B cell (primary cell): Measurements from ENCODE around the gene CREM. TPM values are rescaled to one million over a fixed set of nuclear protein-coding genes. Genes with fewer than 3 reads are reported as not detected.
A peak's percentile ranks its signal among the peaks of the same experiment; 100 is the strongest.

Experiments used
- ATAC-seq: fragments of 200-7000 bp; cut with Tn5 transposase; one replicate; pipeline ENCODE4 v1.10.0; 2021; ENCODE audit warnings: low read depth, mild to moderate bottlenecking, moderate number of reproducible peaks, moderate library complexity
- CTCF ChIA-PET: fragments of 350-600 bp; sonication (Branson Sonifier 250); formaldehyde crosslinking; loops from one replicate; lab custom pipeline; 2021; ENCODE audit warnings: antibody characterized with exemption, inconsistent platforms; lab: Charles Lee
- POLR2A ChIA-PET: fragments of 350-600 bp; sonication (Branson Sonifier 250); formaldehyde crosslinking; loops from one replicate; lab custom pipeline; 2021; ENCODE audit warnings: antibody characterized with exemption; lab: Charles Lee
- DNase-seq: peaks from one replicate; pipeline ENCODE4 v3.0.0; 2013
- H2AFZ ChIP-seq: 2 replicates; pipeline ENCODE4 v1.6.1; 2012; ENCODE audit warnings: mild to moderate bottlenecking, low read depth, low read length; ENCODE audit not compliant: insufficient read depth, poor library complexity, severe bottlenecking
- H3K27ac ChIP-seq, 2 donors: 1 replicate in 1 of 2; 2 replicates in 1 of 2; pipeline ENCODE4 v1.5.1; 2012 to 2013; ENCODE audit warnings: low read length in 2 of 2, mild to moderate bottlenecking in 2 of 2, moderate library complexity in 1 of 2
- H3K27me3 ChIP-seq, 4 experiments: fragments of 200-600 bp in 1 of 4; sonication (generic) in 1 of 4; replicated peaks in 1 of 4; 1 replicate in 2 of 4; 2 replicates in 2 of 4; pipeline versions ENCODE4 v1.6.1 to v1.7.0; 2013 to 2016; ENCODE audit warnings: low read length in 3 of 4, mild to moderate bottlenecking in 2 of 4, mixed read lengths in 1 of 4, moderate library complexity in 1 of 4; ENCODE audit not compliant: insufficient read depth in 4 of 4, control insufficient read depth in 3 of 4; ENCODE audit errors: control extremely low read depth in 1 of 4
- H3K36me3 ChIP-seq, 2 experiments: replicated peaks in 1 of 2; 1 replicate in 1 of 2; 2 replicates in 1 of 2; pipeline versions ENCODE4 v1.6.1 to v1.7.1; 2013; ENCODE audit warnings: low read length in 1 of 2; ENCODE audit not compliant: insufficient read depth in 2 of 2, control insufficient read depth in 1 of 2; ENCODE audit errors: control extremely low read depth in 1 of 2, extremely low read depth in 1 of 2
- H3K4me1 ChIP-seq, 2 donors: fragments of 200-600 bp in 1 of 2; sonication (generic) in 1 of 2; 1 replicate in 1 of 2; 2 replicates in 1 of 2; pipeline versions ENCODE4 v1.5.1 to v1.6.1; 2013 to 2017; ENCODE audit warnings: low read length in 2 of 2; ENCODE audit not compliant: control insufficient read depth in 2 of 2, insufficient read depth in 2 of 2
- H3K4me2 ChIP-seq: replicated peaks from 2 replicates; pipeline ENCODE3; 2012; ENCODE audit warnings: mild to moderate bottlenecking, low read depth, low read length; ENCODE audit not compliant: poor library complexity, severe bottlenecking
- H3K4me3 ChIP-seq, 5 experiments: fragments of 200-600 bp in 1 of 5; sonication (generic) in 1 of 5; 1 replicate in 3 of 5; 2 replicates in 2 of 5; pipeline versions ENCODE4 v1.5.1 to v1.7.0; 2011 to 2016; ENCODE audit warnings: low read length in 4 of 5, mild to moderate bottlenecking in 4 of 5, low read depth in 2 of 5, control low read depth in 1 of 5, moderate library complexity in 1 of 5; ENCODE audit not compliant: insufficient read depth in 1 of 5; ENCODE audit errors: control extremely low read depth in 1 of 5, extremely low read depth in 1 of 5
- H3K79me2 ChIP-seq: fragments of 200-600 bp; sonication (generic); one replicate; pipeline ENCODE4 v1.6.0; 2016; ENCODE audit warnings: low read length; ENCODE audit not compliant: control insufficient read depth, insufficient read depth
- H3K9ac ChIP-seq: fragments of 200-600 bp; sonication (generic); 2 replicates; pipeline ENCODE4 v1.6.1; 2017; ENCODE audit warnings: mild to moderate bottlenecking, low read length, moderate library complexity
- H3K9me3 ChIP-seq, 3 donors: one replicate each; pipeline versions ENCODE4 v1.6.1 to v1.7.1; 2013; ENCODE audit warnings: low read length in 2 of 3; ENCODE audit not compliant: control insufficient read depth in 2 of 3, insufficient read depth in 1 of 3; ENCODE audit errors: control extremely low read depth in 1 of 3
- H4K20me1 ChIP-seq: 2 replicates; pipeline ENCODE4 v1.6.0; 2012; ENCODE audit warnings: mild to moderate bottlenecking, low read length; ENCODE audit not compliant: insufficient read depth, control insufficient read depth, poor library complexity, severe bottlenecking
- H3K27ac Mint-ChIP-seq: one replicate; pipeline ENCODE4 v1.8.0; 2021; ENCODE audit warnings: mixed read lengths
- H3K27me3 Mint-ChIP-seq: one replicate; pipeline ENCODE4 v1.8.0; 2021; ENCODE audit warnings: mixed read lengths
- H3K4me1 Mint-ChIP-seq: one replicate; pipeline ENCODE4 v1.8.0; 2021; ENCODE audit warnings: mixed read lengths
- H3K4me3 Mint-ChIP-seq: one replicate; pipeline ENCODE4 v1.8.0; 2021; ENCODE audit warnings: mixed read lengths
- H3K9me3 Mint-ChIP-seq: one replicate; pipeline ENCODE4 v1.8.0; 2022; ENCODE audit warnings: mixed read lengths; ENCODE audit not compliant: insufficient read depth
- EZH2 ChIP-seq: IDR thresholded peaks from 2 replicates; pipeline ENCODE4 v1.6.1; 2012; ENCODE audit warnings: borderline replicate concordance, low read depth, mild to moderate bottlenecking, moderate library complexity, low read length; ENCODE audit not compliant: insufficient read depth, poor library complexity, severe bottlenecking
- WGBS: methylation state at CpG from one replicate; pipeline ENCODE4 v1.1.5; 2013; ENCODE audit warnings: missing lambda C conversion rate; ENCODE audit not compliant: insufficient coverage; 5-methylcytosine and 5-hydroxymethylcytosine counted together
- intact Hi-C: fragments of 100-400 bp; cut with micrococcal nuclease; formaldehyde crosslinking; loops from one replicate; pipeline ENCODE4 v1.10.0; 2022
- polyA plus RNA-seq: library from polyadenylated mRNA; depleted of rRNA; stranded (reverse); fragments of >200 nt; gene quantifications from 2 replicates; pipeline ENCODE4 v1.2.3, GENCODE V29; 2012
- total RNA-seq, 2 donors: library from RNA; stranded (reverse); fragments of 120-200 nt in 1 of 2; gene quantifications; 1 replicate in 1 of 2; 2 replicates in 1 of 2; pipeline versions ENCODE4 v1.2.3 to v1.2.4, GENCODE V29; 2013 to 2022
- TF ChIP-seq, protein P1 (sequence below): fragments of 200-600 bp; IDR thresholded peaks from one replicate; pipeline ENCODE4 v1.8.0; 2022; ENCODE audit warnings: antibody characterized with exemption, mild to moderate bottlenecking

Gene CREM
- total and polyA plus RNA-seq, 2 donors (not counting 1 experiment from before 2014, with no cell fraction given) = 7.3 to 94.6 TPM

GRCh38 chr10:35150308-35150707 lies 23.7 kb downstream of the CREM start:
- H3K9me3 Mint-ChIP-seq = no peaks in the 10 kb centered on the region
- no peaks in the 10 kb centered on the region for H3K27me3 ChIP-seq
- ChIA-PET POLR2A (interaction anchor here (0.7 to 1.2 kb wide), 3 partner anchors 14 to 23 kb away, joined by 5 to 13 read pairs (median 6); partner anchors contain the start of gene CREM), CTCF (interaction anchor here (1.0 to 2.9 kb wide), 8 partner anchors 13 to 67 kb away, joined by 3 to 35 read pairs (median 8); partner anchors contain the start of gene CREM)
- H3K4me1 Mint-ChIP-seq = peaks cover 34% of the 10 kb centered on the region
- no peak overlapping the region for H2AFZ ChIP-seq
- H3K27me3 Mint-ChIP-seq = no peaks in the 10 kb centered on the region
- no peaks in the 10 kb centered on the region for H3K9me3 ChIP-seq
- WGBS = 79% methylated on average over 5 of the region's 6 CpGs
- DNase-seq (no peak), ATAC-seq (no peak)
- peaks cover 20 to 22% of the 10 kb centered on the region in 2 donors for H3K4me1 ChIP-seq
- no peaks in the 10 kb centered on the region for H4K20me1 ChIP-seq
- H3K4me2 ChIP-seq = peak overlapping the region; percentile 53
- no peak overlapping the region for H3K4me3 ChIP-seq
- H3K79me2 ChIP-seq = peaks cover 3% of the 10 kb centered on the region
- H3K36me3 ChIP-seq = no peaks in the 10 kb centered on the region
- peak overlapping the region; percentile 66 for H3K4me3 Mint-ChIP-seq
- H3K9ac ChIP-seq = peak overlapping the region; percentile 30
- peak overlapping the region; percentile 51 for H3K27ac Mint-ChIP-seq
- TF ChIP-seq, protein P1, sequence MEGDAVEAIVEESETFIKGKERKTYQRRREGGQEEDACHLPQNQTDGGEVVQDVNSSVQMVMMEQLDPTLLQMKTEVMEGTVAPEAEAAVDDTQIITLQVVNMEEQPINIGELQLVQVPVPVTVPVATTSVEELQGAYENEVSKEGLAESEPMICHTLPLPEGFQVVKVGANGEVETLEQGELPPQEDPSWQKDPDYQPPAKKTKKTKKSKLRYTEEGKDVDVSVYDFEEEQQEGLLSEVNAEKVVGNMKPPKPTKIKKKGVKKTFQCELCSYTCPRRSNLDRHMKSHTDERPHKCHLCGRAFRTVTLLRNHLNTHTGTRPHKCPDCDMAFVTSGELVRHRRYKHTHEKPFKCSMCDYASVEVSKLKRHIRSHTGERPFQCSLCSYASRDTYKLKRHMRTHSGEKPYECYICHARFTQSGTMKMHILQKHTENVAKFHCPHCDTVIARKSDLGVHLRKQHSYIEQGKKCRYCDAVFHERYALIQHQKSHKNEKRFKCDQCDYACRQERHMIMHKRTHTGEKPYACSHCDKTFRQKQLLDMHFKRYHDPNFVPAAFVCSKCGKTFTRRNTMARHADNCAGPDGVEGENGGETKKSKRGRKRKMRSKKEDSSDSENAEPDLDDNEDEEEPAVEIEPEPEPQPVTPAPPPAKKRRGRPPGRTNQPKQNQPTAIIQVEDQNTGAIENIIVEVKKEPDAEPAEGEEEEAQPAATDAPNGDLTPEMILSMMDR = no peak
- TF ChIP-seq EZH2 = no peak
- H3K27ac ChIP-seq = peak overlapping the region; percentile 11 to 73
- intact Hi-C loops = no loop called here

DNA sequence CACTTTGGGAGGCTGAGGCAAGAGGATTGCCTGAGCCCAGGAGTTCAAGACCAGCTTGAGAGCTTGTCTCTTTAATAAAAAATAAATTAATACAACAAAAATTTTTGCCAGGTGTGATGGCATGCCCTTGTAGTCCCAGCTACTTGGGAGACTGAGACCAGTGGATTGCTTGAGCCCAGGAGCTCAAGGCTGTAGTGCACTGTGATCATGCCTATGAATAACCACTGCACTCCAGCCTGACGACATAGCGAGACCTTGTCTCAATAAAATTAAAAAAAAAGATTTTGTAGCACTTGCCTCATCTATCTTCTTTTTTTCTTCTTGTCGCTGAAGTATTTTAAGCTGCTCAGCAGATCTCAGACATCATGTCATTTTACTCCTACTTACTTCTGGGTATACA lies 26.3 kb downstream of the CREM start:
- H3K9me3 ChIP-seq = no peaks in the 10 kb centered on the region
- peaks cover 3% of the 10 kb centered on the region for H3K79me2 ChIP-seq
- H2AFZ ChIP-seq = no peak overlapping the region
- H3K9ac ChIP-seq = no peak overlapping the region
- peaks cover 20 to 22% of the 10 kb centered on the region in 2 donors for H3K4me1 ChIP-seq
- ChIA-PET CTCF (interaction anchor here (0.7 kb wide), 1 partner anchor 65 kb away, joined by 3 read pairs; no protein-coding TSS in a partner anchor), POLR2A (no interaction called here)
- no peak for DNase-seq
- ATAC-seq = no peak
- no peak overlapping the region for H3K27ac ChIP-seq
- H3K4me2 ChIP-seq = no peak overlapping the region
- Mint-ChIP-seq H3K27me3 (no peaks in the 10 kb centered on the region), H3K9me3 (no peaks in the 10 kb centered on the region), H3K4me1 (peaks cover 32% of the 10 kb centered on the region), H3K4me3 (no peak overlapping the region), H3K27ac (no peak overlapping the region)
- WGBS = 100% methylated on average over 2 of the region's 3 CpGs
- no peaks in the 10 kb centered on the region for H3K36me3 ChIP-seq
- no peak overlapping the region for H3K4me3 ChIP-seq
- no peak for TF ChIP-seq EZH2
- TF ChIP-seq, protein P1 = no peak
- H4K20me1 ChIP-seq = no peaks in the 10 kb centered on the region
- intact Hi-C loops = no loop called here
- H3K27me3 ChIP-seq = no peaks in the 10 kb centered on the region
